ENCODE results near the gene FZD7. TPM values are rescaled to one million over a fixed set of nuclear protein-coding genes. Genes with fewer than 3 reads are reported as not detected.

The FZD7 gene
- total RNA-seq, 4 donors from 2014 or later = 4.4 to 9.4 (median 6.4) TPM

DNA sequence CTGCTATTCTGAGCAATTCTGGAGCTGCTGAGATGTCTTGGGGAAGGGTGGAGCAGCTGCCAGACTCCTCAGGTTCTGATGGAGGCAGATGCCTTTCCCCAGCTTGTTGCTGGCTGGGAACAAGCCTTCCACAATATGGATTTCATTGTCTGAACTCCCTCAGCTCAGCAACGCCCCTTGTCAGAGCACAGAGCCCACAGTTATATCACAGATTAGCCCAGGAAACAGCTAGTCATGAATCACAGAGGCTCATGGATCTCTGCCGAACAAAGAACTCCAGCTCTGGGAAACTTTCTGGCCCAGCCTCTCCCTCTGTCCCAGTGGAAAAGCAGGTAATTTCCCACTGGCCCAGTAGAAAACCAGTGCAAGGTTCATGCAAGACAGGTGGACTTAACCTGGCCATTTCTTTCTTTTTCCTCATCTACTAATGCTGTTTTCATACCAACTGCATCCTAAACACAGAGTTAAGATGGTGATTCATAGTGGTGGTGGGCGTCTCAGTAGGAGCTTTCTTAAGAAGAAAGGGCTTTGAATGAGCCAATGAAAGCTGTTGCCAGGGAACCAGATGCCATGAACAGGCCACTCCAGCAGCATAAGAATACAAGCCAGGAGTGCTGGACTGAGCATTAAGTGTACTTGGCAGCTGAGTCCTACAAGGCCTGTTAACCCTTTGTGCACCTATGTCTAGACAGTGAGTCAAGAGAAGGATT, 30.7 kb downstream of the FZD7 start:
- no peak for TF ChIP-seq POLR2A (IDR thresholded peaks at IDR 0.05)
- TF ChIP-seq, protein P1, sequence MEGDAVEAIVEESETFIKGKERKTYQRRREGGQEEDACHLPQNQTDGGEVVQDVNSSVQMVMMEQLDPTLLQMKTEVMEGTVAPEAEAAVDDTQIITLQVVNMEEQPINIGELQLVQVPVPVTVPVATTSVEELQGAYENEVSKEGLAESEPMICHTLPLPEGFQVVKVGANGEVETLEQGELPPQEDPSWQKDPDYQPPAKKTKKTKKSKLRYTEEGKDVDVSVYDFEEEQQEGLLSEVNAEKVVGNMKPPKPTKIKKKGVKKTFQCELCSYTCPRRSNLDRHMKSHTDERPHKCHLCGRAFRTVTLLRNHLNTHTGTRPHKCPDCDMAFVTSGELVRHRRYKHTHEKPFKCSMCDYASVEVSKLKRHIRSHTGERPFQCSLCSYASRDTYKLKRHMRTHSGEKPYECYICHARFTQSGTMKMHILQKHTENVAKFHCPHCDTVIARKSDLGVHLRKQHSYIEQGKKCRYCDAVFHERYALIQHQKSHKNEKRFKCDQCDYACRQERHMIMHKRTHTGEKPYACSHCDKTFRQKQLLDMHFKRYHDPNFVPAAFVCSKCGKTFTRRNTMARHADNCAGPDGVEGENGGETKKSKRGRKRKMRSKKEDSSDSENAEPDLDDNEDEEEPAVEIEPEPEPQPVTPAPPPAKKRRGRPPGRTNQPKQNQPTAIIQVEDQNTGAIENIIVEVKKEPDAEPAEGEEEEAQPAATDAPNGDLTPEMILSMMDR (IDR thresholded peaks at IDR 0.05 in 4 of 5, conservative IDR thresholded peaks at IDR 0.05 in 1 of 5) = no peak
- DNase-seq (no peak), ATAC-seq (no peak)
- in situ Hi-C loops (cut with MboI; ENCODE audit: low sequenced_read_pairs in 4 of 4) (no loop called here), intact Hi-C loops (cut with DNase I; ENCODE audit: low total_unique reads) (no loop called here)
- H3K4me3 ChIP-seq = no peak overlapping the region
- no peaks in the 10 kb centered on the region for H3K36me3 ChIP-seq
- no peak overlapping the region for H3K27ac ChIP-seq
- peaks cover 17 to 18% of the 10 kb centered on the region in 2 donors for H3K4me1 ChIP-seq
- no peaks in the 10 kb centered on the region for H3K9me3 ChIP-seq
- H3K27me3 ChIP-seq = no peaks in the 10 kb centered on the region

DNA sequence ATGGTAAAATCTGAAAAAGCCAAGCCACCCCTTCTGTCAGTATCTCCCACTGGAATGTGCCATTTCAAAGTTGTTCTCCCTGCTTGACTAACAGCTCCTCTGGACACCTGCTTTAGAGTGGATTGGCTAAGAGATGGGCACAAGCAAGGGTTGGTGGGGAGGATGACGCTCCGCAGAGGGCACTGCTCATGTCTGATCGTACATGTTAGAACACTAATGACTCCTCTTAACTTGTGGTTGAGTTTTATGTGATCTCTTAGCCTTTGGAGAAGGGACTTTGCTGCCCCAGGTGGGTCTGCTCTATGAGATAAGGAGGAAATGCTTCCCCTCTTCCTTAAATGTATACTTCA, 31.2 kb downstream of the FZD7 start:
- Histone ChIP-seq H3K9me3 (no peaks in the 10 kb centered on the region), H3K27me3 (no peaks in the 10 kb centered on the region), H3K36me3 (no peaks in the 10 kb centered on the region), H3K4me1 (peaks cover 17 to 22% of the 10 kb centered on the region in 2 donors), H3K4me3 (no peak overlapping the region), H3K27ac (no peak overlapping the region)
- in situ Hi-C loops (cut with MboI; ENCODE audit: low sequenced_read_pairs in 4 of 4) = no loop called here
- TF ChIP-seq, protein P1 (IDR thresholded peaks at IDR 0.05 in 4 of 5, conservative IDR thresholded peaks at IDR 0.05 in 1 of 5) = no peak
- TF ChIP-seq POLR2A (IDR thresholded peaks at IDR 0.05) = no peak
- ATAC-seq = no peak
- intact Hi-C loops (cut with DNase I; ENCODE audit: low total_unique reads) = no loop called here
- DNase-seq = no peak

DNA sequence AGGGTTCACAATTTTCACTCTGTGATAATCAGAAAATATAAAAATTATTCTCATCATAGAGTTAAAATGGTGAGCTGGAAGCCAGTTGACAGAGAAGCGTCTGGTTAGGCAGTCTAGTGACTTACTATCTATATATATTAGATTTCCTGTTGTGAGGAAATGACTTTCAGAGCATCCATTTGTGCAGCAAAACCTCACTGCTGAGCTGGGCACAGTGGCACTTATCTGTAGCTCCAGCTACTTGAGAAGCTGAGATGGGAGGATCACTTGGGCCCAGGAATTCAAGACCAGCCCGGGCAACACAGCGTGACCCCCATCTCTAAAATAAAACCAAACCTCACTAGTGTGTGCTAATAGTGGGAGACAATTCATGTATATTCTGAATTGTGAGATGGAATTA, 32.2 kb downstream of the FZD7 start:
- H3K9me3 ChIP-seq = no peaks in the 10 kb centered on the region
- in situ Hi-C loops (cut with MboI; ENCODE audit: low sequenced_read_pairs in 4 of 4) = no loop called here
- no peak for TF ChIP-seq POLR2A (IDR thresholded peaks at IDR 0.05)
- TF ChIP-seq, protein P1 (IDR thresholded peaks at IDR 0.05 in 4 of 5, conservative IDR thresholded peaks at IDR 0.05 in 1 of 5) = no peak
- H3K27me3 ChIP-seq = no peaks in the 10 kb centered on the region
- intact Hi-C loops (cut with DNase I; ENCODE audit: low total_unique reads) = no loop called here
- ATAC-seq (no peak), DNase-seq (no peak)
- H3K4me1 ChIP-seq = peaks cover 17 to 22% of the 10 kb centered on the region in 2 donors
- no peaks in the 10 kb centered on the region for H3K36me3 ChIP-seq
- H3K27ac ChIP-seq = no peak overlapping the region
- no peak overlapping the region for H3K4me3 ChIP-seq

DNA sequence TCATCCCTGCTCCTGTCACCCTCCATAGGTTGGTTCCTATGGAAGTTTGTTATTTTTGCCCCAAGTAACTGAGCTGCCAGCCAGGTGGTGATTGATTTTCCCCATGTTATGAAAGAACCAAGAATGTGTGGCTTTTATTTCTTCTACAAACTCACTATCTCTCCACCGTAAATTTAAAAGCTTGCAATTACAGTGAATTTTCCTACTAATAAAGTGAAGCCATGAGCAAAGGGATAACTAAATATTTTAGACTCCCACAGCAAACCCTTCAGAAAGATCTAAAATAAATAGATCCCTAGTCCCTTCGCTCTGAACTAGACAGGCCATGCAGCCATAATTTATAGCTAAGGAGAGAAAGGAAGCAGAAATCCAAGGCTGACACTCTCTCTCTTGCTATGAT, 33.2 kb downstream of the FZD7 start:
- H3K27me3 ChIP-seq = no peaks in the 10 kb centered on the region
- H3K4me3 ChIP-seq = no peak overlapping the region
- no peaks in the 10 kb centered on the region for H3K9me3 ChIP-seq
- ATAC-seq (no peak), DNase-seq (no peak)
- peaks cover 17 to 22% of the 10 kb centered on the region in 2 donors for H3K4me1 ChIP-seq
- H3K27ac ChIP-seq = no peak overlapping the region
- intact Hi-C loops (cut with DNase I; ENCODE audit: low total_unique reads) = no loop called here
- in situ Hi-C loops (cut with MboI; ENCODE audit: low sequenced_read_pairs in 4 of 4) = no loop called here
- H3K36me3 ChIP-seq = no peaks in the 10 kb centered on the region
- TF ChIP-seq POLR2A (IDR thresholded peaks at IDR 0.05) = no peak
- TF ChIP-seq, protein P1 (IDR thresholded peaks at IDR 0.05 in 4 of 5, conservative IDR thresholded peaks at IDR 0.05 in 1 of 5) = no peak

DNA sequence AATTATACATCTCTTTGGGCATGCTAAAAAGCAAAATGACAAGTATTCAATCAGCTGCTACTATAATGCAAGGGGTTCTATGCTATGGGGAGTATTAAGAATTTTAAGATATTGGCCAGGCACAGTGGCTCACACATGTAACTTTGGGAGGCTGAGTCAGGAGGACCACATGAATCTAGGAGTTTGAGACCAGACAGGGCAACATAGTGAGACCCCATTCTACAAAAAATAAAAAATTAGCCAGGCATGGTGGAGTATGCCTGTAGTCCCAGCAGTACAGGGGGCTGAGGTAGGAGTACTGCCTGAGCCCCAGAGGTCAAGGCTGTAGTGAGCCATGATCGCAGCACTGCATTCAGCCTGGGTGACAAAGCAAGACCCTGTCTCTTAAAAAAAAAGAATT, 33.9 kb downstream of the FZD7 start:
- no peaks in the 10 kb centered on the region for H3K36me3 ChIP-seq
- ATAC-seq = no peak
- no peak overlapping the region for H3K4me3 ChIP-seq
- no peaks in the 10 kb centered on the region for H3K9me3 ChIP-seq
- H3K27ac ChIP-seq = no peak overlapping the region
- in situ Hi-C loops (cut with MboI; ENCODE audit: low sequenced_read_pairs in 4 of 4) (no loop called here), intact Hi-C loops (cut with DNase I; ENCODE audit: low total_unique reads) (no loop called here)
- TF ChIP-seq, protein P1 (IDR thresholded peaks at IDR 0.05 in 4 of 5, conservative IDR thresholded peaks at IDR 0.05 in 1 of 5) = no peak
- no peak for TF ChIP-seq POLR2A (IDR thresholded peaks at IDR 0.05)
- no peak for DNase-seq
- no peaks in the 10 kb centered on the region for H3K27me3 ChIP-seq
- H3K4me1 ChIP-seq = peaks cover 17 to 23% of the 10 kb centered on the region in 2 donors

All from gastrocnemius medialis (tissue), 4 donors.